ENCODE results near the gene SGCD.

Gene SGCD

DNA sequence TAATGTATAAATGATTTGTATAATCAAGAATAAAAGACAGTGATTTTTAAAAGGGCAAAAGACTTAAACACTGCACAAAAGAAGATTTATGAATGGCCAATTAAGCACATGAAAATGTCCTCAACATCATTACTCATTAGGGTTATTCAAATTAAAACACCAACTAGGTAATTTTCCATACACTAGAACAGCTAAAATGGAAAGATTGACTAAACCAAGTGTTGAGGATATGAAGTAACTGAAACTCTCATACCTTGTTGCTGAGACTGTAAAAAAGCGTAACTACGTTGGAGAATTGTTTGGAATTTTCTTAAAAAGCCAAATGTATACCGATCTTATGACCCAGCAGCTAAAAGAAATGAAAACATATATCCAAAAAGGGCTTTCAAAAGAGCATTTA lies 144.9 kb downstream of the SGCD start:
- DNase-seq, result no peak

DNA sequence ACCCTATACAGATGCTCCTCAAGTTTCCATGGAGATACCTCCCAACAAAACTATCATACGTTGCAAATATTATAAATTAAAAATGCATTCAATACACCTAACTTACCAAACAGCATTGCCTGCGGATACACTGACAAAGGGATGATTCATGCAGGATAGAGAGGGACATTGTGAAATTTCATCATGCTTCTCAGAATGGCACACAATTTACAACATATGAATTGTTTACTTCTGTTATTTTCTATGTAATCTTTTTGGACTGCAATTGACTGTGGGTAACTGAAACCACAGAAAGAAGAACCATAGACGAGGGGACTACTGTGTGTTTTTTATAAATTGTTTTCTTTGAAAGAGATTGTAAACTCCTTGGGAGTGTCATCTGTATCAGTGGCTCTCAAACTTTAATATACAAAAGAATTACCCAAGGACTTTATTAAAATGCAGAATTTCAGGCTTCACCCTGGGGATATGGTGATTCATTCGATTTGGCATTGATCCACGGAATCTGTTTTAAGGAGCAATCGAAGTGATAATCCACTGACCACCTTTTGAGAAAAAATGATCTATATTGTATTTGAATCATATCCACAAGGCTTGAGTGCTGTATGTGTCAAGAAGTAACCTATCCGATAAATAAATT lies 146.4 kb downstream of the SGCD start:
- no peak for DNase-seq

DNA sequence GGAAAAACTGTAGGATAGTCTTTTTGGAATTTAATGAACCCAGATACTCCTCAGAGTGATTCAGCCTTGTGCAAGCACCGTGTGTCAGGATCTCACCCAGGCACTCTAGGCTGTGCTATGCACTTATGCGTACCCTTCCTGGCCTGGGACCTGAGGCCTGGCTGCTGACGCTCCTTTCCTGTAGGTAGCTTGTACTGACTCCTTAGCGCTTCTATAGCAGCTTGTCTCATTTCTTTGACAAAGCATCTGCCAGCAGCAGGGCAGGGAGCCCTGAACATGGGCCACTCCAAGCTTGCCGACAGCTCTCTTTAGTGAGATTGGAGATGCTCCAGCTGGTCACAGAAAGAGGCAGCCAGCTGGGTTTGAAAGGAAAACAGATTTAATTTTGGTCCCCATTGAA lies 147.3 kb downstream of the SGCD start:
- DNase-seq, result no peak

DNA sequence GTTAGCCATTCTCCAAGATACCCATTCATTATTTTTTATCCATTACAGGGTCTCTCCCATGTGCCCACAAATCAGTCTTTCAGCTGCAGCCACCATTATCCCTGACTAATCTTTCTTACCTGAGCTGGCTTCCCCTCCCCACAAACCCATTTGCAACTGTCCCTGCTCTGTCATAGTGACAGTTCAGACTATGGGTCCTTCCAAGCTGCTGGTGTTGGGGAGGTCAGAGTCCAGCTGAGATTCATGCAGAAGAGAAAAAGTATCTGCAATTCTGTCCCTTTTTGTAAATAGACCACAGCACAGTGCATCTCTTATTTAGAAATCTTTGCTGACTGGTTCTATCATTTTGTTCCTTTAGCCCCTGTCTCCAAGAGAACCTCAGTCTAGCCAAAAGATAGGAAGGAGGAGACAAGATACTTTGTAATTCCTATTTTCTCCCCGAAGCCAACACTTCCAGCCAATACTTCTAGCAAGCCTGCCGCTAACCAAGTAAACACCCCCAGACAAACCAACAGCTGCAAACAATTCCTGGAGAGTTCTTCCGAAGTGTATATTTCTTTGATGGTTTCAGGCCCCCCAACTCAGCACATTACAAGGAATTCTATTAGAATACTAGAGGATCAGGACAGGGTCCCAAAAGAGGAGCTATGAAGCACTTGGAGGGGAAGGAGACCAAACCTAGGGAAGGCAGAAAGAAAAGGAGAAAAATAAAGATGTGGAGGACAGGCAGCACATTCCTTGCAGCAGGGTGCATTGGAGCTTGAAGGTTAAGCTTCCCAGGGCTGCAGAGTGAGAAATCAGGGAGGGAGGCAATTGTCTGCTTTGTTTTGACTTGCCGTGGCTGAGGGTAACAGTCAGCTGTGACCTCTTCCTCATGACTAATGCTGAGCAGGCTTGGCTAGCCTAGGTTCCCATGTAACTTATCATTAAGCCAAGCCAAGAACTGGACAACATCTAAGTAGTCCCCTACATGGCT lies 148.5 kb downstream of the SGCD start:
- DNase-seq, result no peak

DNA sequence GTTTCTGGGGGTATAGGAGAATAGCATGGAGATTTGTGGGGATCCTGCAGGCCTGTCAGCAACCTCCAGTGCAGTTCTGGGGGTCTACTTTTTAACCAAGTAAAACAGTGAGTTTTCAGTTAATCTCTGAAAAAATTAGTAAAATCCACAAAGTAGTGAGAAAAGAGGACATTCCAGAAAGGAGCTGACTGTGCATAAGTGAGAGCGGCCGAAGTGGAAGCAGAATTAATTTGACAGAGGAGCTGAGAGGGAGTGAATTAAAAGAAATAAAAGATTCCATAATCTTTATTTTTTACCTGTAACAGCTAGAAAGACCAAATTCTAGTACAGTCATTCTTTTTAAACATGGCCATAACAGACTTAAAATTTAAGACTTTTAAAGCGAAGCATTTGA lies 149.2 kb downstream of the SGCD start:
- DNase-seq, result no peak

DNA sequence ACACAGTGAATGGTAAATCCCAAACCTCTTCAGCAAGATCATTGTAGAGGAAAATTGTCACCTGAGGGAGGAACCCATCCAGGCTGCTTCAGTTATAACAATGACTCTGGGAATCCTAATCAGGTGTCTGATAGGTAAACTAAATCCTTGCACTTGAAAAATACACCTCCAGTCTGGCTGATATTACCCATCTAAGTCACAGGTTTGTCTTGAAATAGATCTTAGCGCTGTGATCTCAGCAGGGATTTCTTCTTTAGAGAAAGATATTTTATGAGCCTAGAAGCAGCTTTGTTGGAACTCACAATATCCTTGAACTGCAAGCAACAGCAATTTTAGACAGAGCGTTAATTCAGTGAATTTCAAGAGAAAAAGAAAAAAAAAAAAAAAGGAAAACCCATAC lies 149.7 kb downstream of the SGCD start:
- no peak for DNase-seq

DNA sequence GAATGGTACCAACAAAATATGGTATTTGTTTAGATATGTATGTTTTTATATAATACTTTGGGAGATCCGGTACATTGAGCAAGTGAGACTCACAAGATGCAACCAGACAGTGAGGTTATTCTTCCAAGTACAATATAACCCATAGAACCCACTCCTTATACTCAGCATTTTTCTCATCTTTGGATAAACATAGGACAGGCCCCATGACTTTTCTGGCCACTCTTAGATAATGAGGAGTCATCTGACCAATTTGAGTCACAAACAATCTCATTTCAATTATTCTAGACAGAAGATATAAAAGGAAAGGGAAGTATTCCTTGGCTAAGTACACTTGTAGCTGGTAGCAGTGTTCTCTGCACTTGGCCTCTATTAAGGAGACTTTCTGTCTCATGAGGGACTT lies 150.2 kb downstream of the SGCD start:
- no peak for DNase-seq

DNA sequence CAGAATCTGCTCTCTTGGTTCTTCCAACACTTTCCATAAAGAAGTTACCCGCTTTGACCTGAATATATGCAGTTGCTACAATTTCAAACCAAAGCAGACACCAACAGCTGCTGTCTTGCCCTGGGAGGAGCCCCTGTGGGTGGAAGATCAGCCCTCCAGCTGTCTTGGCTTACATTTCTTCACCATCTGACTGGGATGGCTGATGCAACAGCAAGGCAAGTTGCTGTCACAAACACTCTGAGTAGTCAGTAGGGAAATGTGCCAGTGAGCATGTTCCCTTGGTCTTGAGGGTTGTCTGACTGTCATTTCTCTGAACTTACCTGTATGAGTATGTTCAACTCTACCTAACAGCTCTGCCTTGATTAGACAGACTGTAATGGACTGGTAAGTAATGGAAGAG lies 152.9 kb downstream of the SGCD start:
- DNase-seq, result peak; percentile 39

DNA sequence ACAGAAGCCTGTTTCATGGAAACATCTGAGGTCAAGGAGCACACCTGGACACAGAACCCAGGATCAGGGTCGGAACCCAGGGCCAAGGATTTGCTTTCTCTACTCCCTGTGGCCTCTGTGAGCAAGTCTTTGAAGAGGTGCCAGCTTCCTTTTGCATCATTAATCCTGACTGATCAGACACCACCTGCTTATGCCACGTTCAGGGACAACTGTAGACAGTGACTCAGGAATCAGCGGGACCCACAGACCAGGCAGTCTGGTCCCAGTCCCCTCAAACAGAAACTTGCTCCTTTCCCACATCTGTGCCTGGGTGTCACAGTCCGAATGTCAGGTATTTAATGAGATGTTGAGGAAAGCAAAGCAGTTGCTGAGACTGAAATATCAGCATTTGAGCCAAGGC lies 154.8 kb downstream of the SGCD start:
- DNase-seq, result no peak

DNA sequence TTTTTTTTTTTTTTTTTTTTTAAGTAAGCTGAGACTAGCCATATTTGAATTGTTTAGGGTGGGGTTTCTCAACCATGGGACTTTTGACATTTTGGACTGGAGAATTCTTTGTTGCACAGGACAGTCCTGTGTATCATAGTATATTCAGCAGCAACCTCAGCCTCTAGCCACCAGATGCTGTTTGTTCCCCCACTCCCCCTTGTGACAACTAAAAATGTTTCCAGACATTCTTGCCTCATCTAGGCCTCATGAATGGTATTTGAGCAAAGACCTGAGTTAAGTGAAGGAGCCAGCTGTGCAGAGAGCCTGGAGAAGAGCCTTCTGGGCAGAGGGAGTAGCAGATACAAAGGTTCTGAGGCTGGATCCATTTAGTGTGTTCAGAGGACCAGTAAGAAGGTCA lies 155.9 kb downstream of the SGCD start:
- no peak for DNase-seq

DNA sequence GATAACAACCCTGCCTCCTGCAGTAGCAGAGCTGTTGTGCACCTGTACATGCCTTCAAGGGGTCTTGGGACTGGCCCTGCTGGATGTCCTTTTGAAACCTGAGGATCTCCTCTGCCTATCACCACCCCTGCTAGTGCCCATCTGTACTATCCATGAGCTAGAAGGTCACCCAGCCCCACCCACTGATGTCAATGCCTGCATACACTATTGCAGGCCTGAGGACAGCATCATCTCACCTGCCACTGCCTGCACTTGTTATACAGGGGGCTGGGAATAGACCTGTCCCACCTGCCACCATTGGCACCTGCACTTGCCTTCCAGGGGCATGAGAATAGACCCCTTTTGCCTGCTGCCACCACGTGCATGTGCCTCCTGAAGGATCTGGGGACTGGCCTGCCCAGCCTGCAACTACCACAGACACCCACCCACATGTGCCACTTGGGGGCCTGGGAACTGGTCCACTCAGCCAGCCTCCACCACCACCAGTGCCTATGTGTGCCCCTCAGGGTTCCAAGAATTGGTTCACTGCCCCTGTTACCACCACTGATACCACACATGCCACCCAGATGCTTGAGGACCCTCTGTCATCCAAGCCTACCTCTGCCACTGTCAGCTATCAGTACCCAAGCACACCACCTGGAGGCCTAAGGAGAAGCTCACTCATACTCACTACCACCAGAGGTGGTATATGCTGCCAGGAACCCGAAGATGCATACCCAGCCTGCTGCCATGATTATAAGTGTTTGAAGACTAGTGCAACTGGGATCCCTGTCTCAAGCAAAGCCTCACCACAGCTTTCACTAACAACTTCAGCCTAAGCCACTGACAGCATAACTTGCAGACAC lies 159.7 kb downstream of the SGCD start:
- no peak for DNase-seq

DNA sequence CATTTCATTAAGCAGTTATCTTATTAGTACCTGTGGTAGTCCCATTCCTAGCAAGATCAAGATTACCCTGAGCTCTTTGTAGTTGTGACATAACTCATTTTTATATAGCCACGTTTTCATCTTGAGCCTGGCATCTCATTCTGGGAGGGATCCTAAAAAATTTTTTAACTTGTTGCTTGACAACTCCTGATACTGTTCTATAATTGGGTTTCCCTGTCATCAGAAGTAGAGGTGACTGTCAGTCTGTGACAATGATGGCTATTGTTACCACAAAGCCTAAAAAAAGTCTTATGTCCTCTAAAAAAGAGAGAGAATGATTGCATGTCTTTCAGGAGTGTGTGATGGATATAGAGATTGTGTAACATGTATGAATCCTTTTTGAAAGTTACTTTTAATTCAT lies 164.8 kb downstream of the SGCD start:
- no peak for DNase-seq

DNA sequence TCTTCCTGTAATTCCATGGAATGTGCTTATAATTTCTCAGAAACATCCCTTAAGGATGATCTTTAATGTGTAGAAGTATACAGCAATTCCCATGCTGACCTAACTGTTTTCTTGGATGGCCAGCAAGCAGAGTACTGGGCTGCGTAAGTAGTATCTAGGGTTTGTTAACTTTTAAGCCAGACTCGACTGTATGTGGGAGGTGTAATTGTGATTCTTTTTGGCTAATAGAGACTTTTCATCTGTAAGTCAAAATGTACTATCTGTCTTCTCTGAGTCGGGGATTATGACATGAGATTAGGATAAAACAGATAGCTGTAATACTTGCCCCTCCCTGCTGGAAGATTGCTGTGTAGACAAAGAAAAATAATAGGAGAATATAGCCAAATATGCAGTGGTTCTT lies 169.3 kb downstream of the SGCD start:
- no peak for DNase-seq

DNA sequence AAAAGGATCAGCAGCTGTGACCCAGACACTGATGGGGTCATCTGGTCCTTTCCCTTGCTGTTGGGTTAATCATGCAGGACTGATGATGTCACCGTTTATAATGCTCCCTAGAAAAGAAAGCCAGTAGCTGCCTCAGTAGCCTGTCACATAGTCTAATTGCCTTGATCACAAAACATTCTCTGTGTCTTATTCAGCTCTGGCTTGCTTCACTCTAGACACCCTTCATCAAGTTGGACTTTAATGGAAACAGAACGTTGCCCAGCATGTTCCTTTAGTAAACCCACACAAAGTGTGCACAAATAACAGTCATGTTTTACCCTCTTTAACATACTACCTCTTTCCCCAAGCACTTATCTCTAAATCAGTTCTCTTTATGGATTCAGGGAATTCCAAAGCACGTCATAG lies 170.8 kb downstream of the SGCD start:
- DNase-seq, result no peak

DNA sequence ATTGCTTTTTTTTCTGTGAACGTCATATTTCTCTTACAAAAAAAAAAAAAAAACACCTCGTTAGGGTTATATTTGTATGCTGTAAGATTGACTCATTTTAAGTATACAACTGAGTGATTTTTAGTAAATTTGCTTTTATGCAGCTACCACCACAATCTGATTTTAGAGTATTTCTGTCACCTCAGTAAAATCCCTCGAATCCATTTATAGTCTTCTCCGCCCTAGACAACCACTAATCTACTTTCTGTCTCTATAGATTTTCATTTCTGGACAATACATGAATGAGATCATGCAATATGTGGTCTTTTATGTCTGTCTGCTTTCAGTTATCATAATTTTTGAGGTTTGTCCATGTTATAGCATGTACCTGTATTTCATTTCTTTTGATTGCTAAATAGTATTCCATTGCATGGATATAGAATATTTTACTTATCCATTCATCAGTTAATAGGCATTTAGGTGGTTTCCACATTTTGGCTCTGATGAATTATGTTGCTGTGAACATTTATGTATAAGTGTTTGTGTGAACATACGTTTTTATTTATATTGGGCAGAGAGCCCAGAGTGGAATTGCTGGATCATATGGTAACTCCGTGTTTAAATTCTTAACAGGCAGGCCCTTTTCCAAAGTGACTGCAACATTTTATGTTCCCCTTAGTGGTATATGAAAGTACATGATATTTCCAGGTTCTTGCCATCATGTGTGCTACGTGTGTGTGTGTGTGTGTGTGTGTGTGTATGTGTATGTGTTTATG lies 171.4 kb downstream of the SGCD start:
- no peak for DNase-seq

DNA sequence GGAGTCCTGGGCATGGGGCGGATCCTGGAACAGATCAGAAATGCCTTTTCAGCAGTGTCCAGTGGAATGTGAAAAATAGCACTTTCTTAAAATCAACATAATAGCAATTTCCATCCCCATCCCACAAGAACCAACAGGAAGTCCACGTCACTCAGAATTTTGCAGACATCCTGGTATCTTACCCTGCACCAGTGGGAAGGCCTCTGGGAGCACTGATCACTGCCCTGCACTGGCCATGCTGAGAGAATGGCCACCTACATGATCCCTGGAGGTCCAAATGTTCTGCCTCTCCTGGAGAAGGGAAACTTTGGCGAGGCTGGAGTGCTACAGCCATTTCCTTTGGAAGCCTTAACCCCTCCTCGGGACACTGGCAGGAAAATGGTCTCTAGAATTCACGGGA lies 173.8 kb downstream of the SGCD start:
- DNase-seq, result no peak

DNA sequence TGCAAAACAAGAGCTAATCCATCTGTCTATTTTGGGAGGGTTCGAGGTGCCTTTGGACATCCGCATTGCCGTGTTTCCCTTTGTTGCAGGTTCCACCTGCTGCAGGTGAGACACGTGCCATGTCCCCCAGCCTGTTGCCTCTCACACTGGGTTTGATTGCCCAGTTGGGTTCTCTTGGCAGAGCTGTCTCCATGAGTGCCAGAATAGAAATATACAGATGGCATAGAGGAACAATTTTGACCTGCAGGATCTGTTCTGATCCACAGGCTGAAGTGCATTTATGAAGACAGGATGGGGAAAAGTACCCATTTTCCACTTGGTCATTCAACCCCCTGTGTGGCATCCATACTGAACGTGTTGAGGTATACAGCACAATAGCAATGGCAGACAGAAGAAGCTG lies 178.1 kb downstream of the SGCD start:
- DNase-seq, result no peak

DNA sequence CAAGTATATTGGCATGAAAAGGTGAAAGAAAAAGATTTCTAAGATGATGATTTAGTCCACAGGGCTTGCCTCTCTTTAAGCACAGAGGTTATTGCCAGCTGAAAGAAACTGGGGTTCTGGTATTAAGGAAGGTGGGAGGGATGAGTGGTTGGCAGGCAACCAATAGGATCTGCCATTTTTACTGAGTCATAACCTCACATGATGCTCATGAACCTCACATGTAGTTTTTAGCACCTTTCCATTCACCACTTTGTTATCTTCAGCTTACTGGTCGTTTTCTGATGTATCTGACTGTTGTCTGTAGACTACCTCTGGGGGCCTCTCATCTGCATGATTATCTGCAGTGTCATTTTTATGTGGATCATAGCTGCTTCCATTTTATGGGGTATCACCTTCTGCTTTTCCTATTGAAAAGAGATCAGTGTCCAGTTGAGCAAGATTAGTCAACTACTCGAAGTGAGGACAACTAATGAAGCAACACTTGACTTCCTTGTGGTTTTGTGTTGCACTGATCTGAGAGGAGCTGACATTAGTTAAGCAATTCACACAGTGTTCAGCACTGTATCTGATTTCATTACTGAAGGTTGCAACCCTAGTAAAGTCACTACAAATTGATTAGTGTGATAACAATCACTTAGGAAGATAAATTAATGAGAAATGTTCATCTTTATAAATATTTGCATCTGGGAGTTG lies 186.3 kb downstream of the SGCD start:
- DNase-seq, result no peak

DNA sequence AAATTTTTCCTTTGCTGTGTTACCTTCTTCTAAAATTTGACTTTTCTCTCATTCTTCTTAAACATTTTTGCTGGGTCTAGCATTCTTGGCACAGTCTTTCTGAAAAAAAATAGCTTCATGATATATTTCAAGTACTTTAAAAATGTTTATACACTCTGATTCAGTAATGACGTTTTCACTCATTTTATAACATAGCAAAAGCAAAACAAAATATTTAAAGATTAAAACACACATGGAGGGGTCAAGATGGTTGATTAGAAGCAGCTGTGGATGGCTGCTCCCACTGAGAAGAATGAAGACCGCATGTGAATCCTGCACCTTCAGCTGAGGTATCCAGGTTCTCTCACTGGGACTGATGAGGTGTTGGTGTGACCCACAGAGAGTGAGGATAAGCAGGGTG lies 188.2 kb downstream of the SGCD start:
- DNase-seq, result no peak

DNA sequence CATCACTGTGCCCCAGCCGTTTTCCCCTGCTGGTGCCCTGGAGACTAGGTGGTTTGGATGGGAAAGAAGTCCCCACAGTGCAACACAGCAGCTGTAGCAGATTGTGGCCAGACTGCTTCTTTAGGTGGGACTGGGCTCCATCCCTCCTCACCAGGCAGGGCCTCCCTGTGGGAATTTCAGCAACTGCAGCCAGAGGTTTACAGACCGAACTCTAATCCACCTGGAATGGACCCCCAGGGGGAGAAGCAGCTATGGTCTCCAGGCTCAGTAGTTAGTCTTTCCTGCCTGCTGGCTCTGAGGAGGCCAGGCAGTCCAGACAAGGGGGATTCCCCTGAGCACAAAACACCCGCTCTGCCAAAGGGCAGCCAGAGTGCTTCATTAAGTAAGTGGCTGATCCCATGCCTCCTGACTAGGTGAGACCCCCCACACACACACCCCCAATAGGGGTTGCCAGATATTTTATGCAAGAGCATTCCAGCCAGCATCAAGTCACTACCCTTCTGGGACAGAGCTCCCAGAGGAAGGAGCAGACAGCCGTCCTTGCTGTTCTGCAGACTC lies 188.9 kb downstream of the SGCD start:
- no peak for DNase-seq

DNA sequence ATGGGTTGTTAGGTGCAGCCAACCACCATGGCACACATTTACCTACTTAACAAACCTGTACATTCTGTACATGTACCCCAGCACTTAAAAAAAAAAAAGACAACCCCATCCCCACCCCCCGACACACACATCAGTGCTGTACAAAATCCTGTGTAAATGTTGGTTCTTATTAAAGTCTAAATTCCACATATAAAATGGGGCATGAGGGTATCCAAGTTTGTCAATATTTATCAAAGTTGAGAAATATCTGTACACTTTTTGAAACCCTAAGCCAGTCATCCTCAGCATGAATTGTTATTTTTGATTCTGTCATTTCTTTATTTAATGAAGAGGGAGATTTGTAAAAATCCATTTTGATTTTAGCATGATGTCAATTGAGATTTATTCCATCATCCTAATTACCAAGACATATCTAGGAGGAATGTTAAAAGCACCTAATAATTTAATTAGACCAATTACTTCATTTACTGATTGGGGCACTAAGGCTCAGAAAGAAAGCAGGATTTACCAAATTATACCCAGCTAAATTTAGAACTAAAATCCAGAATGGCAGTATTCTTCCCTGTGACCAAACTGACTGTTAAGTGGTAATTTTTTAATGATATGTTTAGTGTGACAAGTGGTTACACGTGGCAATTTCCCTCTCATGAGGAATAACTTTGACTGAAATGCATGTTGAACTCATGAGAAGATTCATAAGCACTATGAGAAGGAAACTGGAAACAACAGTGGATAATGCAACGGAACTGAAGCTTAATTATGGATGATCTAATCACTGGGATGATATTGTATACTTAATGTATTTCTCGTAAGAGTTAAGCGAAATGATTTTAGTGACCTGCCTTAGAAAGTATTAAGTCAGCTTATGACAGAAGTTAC lies 195.9 kb downstream of the SGCD start:
- DNase-seq, result no peak

Data from activated CD4-positive, alpha-beta T cell treated with anti-CD3 and anti-CD28 coated beads, Interleukin-10, Interleukin-2, amounts not matched to agents 100 ng/mL and 50 ng/mL, durations not matched to agents 16 hours and 8 hours (primary cell).